ENCODE data around the gene CLRN1.

Gene CLRN1

DNA sequence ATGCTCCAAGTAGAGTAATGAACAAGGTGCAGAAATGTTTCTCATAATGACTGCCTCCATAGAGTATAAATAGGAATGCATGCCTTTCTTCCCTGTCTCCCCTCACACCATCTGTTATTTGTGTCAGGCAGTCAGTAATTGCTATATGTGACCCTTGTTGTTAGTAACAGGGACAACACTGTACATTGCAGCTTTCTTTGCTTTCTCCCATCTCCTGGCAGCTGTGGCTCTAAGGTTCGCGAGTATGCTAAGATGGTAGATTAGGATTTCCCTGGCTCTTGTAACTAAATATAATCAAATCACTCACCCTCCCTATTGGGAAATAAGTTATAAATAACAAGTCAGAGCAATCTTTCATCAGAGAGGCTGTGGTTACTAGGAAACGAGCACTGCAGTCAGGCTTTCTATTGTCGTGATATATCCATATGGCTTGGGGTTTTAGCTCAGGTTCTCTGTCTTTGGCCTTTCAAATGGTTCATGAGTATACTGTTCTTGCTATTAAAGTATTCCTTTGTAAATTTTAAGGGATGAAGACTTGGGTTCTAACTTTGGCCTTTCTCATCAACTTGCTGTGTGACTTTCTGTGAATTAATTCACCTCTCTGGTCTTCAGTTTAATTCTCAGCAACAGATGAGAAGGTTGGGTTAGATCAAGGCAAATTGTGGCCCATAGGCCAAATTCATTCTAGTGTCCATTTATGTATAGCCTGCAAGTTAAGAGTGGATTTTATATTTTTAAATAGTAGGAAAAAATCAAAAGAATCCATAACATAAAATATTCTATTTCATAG lies 59.2 kb downstream of the CLRN1 start:
- no peak for DNase-seq

DNA sequence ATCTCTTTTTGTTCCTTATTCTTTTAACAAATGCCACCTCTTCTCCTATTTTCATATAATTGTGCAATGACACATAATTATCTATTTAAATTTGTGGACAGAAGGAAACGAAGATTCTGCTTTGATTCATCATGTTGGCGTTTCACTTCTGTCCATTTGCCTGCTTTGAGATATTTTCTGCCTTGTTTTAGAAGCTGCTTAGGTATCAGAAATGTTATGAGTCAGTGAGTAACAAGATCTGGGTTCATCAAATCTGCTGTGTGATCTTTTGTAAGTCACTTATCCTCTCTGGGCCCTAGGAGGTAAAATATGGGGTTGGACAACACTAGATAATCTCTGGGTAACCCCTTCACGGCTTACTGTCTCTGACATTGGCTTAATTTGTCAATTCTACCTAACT lies 60.0 kb downstream of the CLRN1 start:
- no peak for DNase-seq

DNA sequence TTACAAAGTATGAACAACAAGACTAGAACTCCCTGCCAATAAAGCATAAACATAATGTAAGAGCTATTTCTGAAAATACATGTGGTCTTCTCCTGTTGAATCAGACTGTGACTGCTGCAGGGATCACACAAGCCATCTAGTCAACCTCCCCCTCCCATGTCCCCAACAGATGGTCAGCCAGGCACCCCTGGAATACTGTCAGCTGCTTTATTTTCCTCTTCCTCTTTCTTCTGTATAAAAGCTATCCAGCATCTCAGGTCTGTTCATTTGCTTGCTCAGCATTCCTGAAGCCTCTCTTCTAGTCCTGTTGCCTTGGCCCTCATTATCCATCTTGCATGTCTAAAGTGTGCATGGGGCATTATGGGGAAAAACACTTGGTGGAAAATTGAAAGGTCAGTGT lies 60.8 kb downstream of the CLRN1 start:
- DNase-seq = no peak

DNA sequence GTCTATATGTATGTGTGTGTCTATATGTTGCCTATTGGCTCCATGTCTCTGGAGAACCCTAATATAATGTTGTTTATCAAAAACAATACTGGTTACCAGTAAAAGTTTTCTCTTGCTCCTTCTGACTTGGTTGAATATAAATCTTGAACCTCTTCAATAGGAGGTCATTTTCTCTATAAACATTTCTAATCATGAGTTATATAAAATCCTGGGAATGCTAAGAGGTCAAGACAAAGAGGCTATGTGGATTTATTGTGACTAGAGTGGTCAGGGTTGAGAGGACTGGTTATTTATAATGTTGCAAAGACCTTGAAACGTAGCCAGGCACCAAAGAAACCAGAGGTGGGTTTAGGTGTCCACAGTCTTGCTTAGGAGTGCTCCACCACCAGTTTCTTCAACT lies 66.1 kb downstream of the CLRN1 start:
- no peak for DNase-seq

DNA sequence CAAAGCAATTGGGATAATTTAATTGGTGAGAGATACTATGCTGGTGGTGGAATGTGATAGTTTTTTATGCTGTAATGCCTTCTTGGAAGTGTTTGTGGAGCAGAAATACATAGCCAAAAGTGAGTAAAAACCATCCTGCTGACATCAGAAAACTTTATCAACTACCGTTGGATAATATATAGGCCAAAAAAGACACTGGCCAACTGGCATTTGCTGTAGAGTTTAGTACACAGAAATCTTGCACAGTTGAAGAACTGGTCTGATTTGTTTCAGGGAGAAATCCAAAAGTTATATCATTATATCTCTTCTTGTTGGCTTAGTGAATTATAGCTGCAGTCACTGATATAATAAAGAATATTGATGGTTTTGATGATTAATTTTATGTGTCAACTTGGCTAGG lies 66.8 kb downstream of the CLRN1 start:
- DNase-seq = no peak

DNA sequence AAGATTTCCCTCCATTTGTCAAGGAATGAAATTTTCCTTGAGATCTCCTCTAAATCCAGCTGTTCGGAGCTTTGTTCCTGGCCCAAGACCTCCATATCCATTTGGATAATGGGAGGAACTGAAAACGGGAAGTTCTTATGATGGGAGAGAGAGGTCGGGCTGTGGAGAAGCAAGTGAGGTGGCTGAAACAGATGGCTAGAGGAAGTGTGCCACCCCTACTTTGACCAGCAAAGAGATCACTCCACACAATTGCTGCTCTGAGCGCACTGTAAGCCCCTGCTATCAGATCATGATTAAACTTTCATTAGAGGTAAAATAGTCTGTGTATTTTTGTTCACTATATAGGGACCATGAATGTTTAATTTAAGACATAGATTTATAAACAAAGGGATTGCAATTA lies 67.2 kb downstream of the CLRN1 start, which contains the start of gene MINDY4B:
Gene MINDY4B, minus strand, starts transcription at position 101 of the 400 bp plus-strand sequence. Its CDS starts 0 bp downstream, at position 101.
- no peak for DNase-seq

DNA sequence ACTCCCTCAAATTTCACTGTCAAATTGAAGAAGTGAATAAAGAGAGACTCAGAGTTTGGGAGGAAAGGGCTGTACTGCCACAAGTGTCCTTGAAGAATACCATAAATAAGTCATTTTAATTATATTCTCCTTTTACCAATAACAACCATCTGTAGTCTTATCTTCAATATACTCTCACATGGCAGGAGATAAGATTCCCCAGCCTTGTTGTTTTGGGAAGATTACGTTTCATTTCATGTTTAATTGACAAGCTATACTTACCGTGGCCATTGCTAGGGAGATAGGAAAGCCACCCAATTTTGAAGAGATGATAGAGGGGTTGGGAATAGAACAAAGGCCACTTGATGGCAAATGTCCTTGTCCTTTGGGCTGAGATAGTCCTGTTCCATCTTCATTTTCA lies 69.5 kb downstream of the CLRN1 start:
- no peak for DNase-seq

DNA sequence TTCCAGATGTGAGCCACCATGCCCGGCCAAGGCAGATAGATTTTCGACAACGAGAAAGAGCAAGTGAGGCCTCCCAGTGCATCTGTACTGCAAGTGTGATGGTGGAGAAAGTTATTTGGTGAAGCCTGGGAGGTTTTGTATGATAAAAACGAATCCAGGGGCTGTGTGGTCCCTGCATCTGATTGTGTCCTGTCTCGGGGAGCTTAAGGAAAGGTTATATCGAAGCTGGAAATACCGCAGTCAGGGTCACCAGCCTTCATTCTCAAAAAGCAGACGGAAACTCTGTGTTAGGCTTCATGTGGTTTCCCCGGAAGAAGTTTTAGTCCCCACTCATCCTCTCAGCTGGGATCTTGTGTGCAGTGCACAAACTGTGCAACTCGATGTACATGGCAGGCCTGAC lies 70.7 kb downstream of the CLRN1 start:
- no peak for DNase-seq

DNA sequence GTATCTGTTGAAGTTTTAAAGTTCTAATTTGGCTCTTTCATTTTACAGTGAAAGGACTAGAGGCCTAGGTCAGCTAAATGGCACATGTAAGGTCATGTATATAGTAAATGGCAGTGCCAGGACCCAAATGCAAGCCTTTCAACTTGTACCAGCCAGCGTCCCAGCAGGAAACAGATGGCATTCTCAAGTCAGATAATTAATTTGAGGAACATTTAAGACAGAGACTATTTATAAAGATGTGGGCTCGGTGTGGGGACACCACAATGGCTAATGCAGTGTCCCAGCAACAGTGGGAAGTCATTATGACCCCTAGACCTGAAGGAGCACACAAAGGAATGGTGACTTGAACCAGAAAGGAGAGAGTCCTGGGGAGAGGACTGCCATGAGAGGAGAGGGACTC lies 73.4 kb downstream of the CLRN1 start:
- no peak for DNase-seq

DNA sequence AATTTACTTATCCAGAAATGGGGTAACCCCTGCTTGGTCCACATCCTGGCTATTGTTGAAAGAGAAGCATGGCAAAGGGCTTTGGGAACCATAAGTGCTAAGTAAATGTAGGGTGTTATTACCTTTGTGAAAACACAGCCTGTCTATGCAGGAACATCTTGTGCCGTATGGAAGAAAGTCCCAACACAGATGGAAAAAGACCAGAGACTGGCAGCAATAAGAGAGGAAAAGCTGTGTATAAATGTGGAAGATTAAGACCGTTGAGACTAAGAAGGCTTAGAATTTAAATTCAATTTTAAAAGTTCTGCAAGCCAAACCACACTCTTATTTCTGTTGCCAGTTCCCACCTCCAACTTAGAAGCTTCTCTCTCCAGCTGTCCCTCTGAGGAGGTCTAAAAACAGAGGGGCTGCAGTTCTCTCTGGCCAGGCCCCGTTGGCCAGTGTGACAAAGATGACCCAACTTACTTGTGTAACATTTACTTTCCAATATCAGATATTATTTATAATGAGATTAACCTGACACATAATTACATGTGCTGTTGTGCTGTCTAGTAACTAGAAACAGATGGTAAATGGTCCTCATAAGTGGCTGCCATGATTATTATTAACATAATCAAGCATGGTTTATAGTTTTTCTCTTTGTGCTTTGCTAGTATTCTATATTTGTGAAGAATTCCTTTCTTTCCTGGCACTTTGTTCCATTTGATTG lies 74.3 kb downstream of the CLRN1 start:
- DNase-seq = no peak

DNA sequence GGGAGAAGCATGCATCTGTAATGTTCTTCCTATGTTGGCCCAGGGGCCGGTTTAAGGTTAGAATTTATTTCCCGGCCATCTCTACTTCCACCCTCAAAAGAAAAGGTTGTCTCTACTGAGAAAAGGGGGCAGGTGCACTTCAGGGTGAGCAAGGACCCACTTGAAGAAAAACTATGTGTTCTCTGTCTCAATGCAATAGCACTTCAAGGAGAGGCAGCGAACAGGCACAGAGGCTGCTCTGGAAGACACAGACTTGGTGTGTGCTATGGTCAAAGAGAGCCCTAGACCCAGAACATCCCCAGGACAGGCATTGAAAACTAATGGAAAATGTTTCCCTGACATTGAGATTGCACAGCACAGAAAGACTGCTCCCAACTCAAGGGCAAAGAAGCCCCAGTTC lies 74.9 kb downstream of the CLRN1 start:
- no peak for DNase-seq

DNA sequence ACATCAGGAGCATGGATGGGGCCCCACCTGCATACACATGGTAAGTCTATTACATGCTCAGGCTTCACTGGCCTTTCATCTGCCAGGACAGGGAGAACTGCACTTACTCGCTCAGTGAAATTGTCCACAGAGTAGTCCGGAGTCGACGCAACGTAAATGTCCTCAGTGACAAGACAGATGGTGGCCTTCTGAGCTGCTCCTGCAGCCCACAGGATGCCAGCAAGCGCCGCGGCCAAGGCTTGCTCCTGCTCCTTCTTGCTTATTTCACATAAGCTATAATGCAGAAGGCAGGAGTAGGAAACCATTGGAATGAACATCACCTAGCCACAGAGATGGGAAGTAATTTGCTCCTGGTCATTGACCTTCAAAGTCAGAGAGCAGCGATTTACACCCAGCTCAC lies 81.7 kb downstream of the CLRN1 start:
- no peak for DNase-seq

DNA sequence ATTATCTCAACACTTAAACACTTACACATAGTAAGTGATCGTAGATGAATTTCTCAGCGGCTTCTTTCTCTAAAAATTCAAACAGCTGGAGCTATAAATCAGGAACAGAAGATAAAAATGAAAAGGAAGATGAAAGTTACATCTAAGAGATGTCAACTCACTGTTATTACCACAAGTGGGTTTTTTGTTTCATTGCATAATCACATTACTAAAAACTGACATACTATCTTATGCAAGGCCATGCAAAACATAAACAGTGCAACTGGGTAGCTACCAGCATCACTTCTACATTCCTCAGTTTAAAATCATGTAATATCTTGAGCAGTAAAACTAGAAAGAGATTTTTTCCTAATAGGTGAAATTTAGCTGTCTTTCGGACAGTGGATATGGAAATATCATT lies 82.2 kb downstream of the CLRN1 start:
- no peak for DNase-seq

DNA sequence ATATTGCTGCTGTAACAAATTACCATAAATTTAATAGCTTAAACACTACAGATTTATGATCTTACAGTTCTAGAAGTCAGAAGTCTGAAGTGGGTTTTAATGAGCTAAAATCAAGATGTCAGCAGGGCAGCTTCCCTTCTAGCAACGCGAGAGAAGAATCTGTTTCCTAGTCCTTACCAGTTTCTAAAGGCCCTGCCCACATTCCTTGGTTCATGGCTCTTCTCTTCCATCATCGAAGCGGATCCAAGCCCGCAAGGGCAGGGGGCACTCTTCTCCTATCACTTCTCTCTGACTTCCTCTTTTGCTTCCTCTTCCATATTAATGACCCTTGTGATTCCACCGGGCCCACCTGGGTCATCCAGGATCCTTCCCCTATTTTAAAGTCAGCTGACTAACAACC lies 83.4 kb downstream of the CLRN1 start:
- DNase-seq = no peak

DNA sequence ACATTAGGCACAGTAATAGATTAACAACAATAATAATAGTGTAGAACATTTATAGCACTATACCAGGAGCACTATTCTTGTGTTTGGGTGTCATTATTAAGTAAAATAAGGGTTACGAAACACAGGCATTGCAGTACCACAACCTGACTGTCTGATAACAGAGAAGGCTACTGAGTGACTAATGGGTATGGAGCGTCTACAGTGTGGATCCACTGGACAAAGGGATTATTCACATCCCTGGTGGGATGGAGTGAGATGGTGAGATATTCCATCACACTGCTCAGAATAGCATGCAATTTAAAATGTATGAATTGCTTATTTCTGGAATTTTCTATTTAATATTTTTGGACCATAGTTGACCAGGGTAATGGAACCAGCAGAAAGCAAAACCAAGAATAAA lies 85.5 kb downstream of the CLRN1 start:
- no peak for DNase-seq

DNA sequence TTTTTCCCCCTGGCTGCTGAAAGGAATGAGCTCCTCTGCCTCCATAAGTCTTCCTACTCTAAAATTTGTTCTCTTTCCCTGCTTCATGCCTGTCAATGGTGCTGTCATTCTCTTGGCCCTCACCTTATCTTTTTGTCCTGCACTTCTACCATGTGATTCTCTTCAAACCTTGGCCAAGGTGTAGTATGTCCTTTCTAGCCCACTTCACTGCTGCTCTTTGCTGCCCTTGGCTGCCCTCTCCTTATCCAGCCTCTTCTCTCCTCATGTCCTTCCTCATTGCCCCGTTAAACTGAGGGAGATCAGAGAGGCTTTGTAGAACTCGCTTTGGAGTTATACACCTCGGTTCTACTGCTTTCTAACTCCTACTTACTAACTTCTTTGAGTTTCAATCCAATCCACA lies 87.0 kb downstream of the CLRN1 start:
- DNase-seq = no peak

DNA sequence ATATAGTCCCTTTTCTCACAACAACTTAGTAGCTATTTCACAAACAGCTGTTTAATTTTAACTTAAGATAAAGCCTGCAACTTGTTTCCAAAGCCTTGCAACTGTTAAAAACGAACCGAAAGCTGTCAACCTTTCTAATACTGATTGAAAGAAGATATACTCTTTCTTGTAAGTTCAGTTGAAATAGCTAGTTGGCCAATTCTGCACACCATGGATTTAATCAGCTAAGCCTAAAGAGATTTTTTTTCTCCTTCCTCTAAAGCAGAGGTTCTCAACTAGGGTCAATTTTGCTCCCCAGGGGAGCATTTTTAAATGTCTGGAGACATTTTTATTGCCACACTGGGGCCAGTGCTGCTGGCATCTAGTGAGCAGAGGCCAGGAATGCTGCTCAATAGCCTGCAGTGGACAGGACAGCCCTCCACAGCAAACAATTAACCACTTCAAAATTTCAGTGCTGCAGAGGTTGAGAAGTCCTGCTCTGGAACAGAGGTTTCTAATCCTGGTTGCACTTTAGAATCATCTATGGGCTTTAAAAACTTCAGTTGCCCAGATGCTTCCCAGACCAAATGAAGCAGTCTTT lies 93.4 kb downstream of the CLRN1 start:
- no peak for DNase-seq

DNA sequence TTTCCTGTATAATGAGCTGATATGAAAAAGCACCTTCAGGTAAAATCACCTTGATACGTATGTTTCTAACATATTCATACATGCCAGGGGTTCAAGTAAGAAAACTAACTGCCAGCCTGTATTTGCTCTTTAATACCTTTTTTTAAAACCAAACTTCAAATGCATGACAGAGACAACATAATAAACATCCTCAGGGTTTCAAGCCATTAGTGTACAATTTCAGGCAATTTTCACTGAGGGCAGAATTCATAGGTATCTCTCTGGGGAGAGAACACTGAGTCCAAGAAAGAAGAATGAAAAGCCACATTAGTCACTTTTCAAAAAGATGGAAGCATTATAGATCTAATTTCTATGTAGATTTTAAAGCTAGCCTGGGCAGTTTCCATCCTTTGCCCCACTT lies 94.2 kb downstream of the CLRN1 start:
- DNase-seq = no peak

DNA sequence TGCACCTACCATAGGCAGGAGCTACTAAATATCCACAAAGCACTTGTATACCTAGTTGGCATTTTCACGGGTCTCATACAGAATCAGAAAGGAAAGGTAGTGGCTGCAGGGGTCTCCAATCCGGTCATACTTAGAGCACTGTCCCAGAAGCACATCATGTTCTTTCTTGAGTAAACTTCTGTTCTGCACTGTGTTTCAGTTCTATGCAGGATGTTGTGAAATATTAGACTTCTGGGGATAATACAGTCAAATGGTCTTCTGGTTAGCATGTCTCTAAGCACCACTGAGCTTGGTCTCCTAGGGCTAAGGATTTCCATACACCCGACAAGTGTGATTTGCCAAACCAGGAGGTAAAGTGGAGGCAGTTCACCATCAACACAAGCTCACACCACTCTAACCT lies 95.2 kb downstream of the CLRN1 start:
- DNase-seq = no peak

DNA sequence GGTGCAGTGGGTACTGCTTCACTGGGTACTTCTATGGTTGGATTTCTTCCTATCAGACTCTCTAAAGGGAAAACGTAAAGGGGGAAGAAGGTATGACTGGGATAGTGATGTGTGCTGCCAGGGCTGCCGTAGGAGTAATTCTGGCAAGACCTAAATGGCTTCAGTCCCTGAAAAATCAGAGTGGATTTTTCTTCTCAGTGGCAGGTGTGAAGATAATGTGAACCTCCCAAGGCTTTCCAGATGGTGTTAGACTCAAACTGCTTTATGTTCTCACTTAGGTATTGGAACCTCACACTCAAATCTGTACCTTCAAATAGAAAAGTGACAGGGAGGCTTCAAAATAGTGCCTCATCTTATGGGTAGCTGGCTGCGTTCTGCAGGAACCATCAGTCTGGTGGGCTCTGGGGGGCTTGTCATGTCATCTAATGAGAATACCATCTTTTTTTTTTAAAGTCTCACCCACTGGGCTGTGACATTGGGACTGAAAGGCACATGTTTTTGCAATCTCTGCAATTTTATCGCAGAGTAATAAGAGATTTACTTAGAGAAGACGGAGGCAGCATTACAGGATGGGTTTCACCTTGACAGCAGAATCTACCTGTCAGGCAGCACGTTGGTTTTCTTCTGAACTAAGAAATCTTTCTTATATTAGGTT lies 95.8 kb downstream of the CLRN1 start:
- DNase-seq = no peak
